Ammon's horn (tissue), 1 donor: ENCODE results near the gene MLH3.

Experiments used
- DNase-seq: peaks from one replicate; pipeline ENCODE4 v3.0.0-alpha.2; 2016; ENCODE audit warnings: low spot score

The MLH3 gene

GRCh38 chr14:74965486-74966153 lies 85.6 kb downstream of the MLH3 start:
- no peak for DNase-seq

GRCh38 chr14:74964787-74965485 lies 86.3 kb downstream of the MLH3 start:
- DNase-seq: no peak
